Testis (tissue), 3 donors: Measurements from ENCODE around the gene ME1. TPM values are rescaled to one million over a fixed set of nuclear protein-coding genes. Genes with fewer than 3 reads are reported as not detected.

Source experiments
- DNase-seq: peaks from one replicate; pipeline ENCODE4 v3.0.0-alpha.2; 2019
- H3K27ac ChIP-seq, 2 donors: fragments of 200-600 bp; sonication (generic); one replicate each; pipeline ENCODE4 v1.5.1; 2019
- H3K27me3 ChIP-seq: fragments of 200-600 bp; sonication (generic); one replicate; pipeline ENCODE4 v1.5.1; 2019
- H3K36me3 ChIP-seq: fragments of 200-600 bp; sonication (generic); one replicate; pipeline ENCODE4 v1.5.1; 2017; ENCODE audit warnings: low read depth; ENCODE audit errors: missing control alignments
- H3K4me1 ChIP-seq: fragments of 200-600 bp; sonication (generic); one replicate; pipeline ENCODE4 v1.5.1; 2019
- H3K4me3 ChIP-seq, 2 donors: fragments of 200-600 bp; sonication (generic); one replicate each; pipeline ENCODE4 v1.5.1; 2017 to 2019
- H3K9me3 ChIP-seq: fragments of 200-600 bp; sonication (generic); one replicate; pipeline ENCODE4 v1.5.1; 2017
- CTCF ChIP-seq, 3 experiments: fragments of 450-650 bp in 2 of 3; fragments of 200-600 bp in 1 of 3; sonication (generic) in 1 of 3; IDR thresholded peaks; one replicate each; pipeline ENCODE4 v1.5.1; 2016 to 2019; ENCODE audit warnings: antibody characterized with exemption in 3 of 3, mild to moderate bottlenecking in 2 of 3, moderate library complexity in 1 of 3
- POLR2A ChIP-seq: fragments of 450-650 bp; IDR thresholded peaks from one replicate; pipeline ENCODE4 v1.6.1; 2017; ENCODE audit warnings: antibody characterized with exemption, mild to moderate bottlenecking, moderate library complexity
- WGBS, 2 donors: methylation state at CpG; one replicate each; pipeline ENCODE4 v1.1.5; 2018; 5-methylcytosine and 5-hydroxymethylcytosine counted together
- intact Hi-C: fragments of 100-400 bp; cut with DNase I; formaldehyde crosslinking; loops from one replicate; pipeline ENCODE4 v1.15.1; 2023; ENCODE audit warnings: low total_unique reads
- polyA plus RNA-seq: library from polyadenylated mRNA; stranded (reverse); fragments of 350-450 nt; fragmentation: Illumina TruSeq; extraction: RNeasy Lipid Tissue Mini Kit (QIAGEN cat#74804); gene quantifications from one replicate; pipeline ENCODE4 v1.2.3, GENCODE V29; 2014; ENCODE audit warnings: low read depth, low replicate concordance; ENCODE audit not compliant: insufficient read depth
- total RNA-seq, 2 donors: library from RNA; depleted of rRNA; stranded (reverse); fragments of >200 nt; gene quantifications; one replicate each; pipeline ENCODE4 v1.2.3, GENCODE V29; 2016

Gene ME1
- total and polyA plus RNA-seq, 3 donors from 2014 or later: 28.0 to 37.2 (median 32.9) TPM

GRCh38 chr6:83221276-83221675 is 209.6 kb downstream of the ME1 start:
- intact Hi-C loops: no loop called here
- Histone ChIP-seq H3K36me3 (no peaks in the 10 kb centered on the region), H3K27ac (no peak overlapping the region), H3K4me3 (no peak overlapping the region), H3K9me3 (no peaks in the 10 kb centered on the region), H3K4me1 (no peaks in the 10 kb centered on the region), H3K27me3 (no peaks in the 10 kb centered on the region)
- WGBS, 2 donors: 81 to 98% methylated on average over 1 of the region's 1 CpG
- no peak for TF ChIP-seq CTCF (IDR thresholded peaks at IDR 0.05)
- TF ChIP-seq POLR2A: no peak
- no peak for DNase-seq

- no peaks in the 10 kb centered on the region for H3K36me3 ChIP-seq
- H3K4me3 ChIP-seq: no peak overlapping the region
- H3K27me3 ChIP-seq: no peaks in the 10 kb centered on the region
- no peak for DNase-seq
- H3K27ac ChIP-seq: no peak overlapping the region
- H3K9me3 ChIP-seq: no peaks in the 10 kb centered on the region
- TF ChIP-seq POLR2A: no peak
- TF ChIP-seq CTCF (IDR thresholded peaks at IDR 0.05): no peak
- no peaks in the 10 kb centered on the region for H3K4me1 ChIP-seq
- intact Hi-C loops: no loop called here
Observed at GRCh38 chr6:83220121-83220520, 210.7 kb downstream of the ME1 start.

- no peak for DNase-seq
- intact Hi-C loops: loop anchor here (10.0 kb wide), 1 partner anchor 296 kb away; the partner anchor contains the start of gene PRSS35
Observed at GRCh38 chr6:83218646-83219045, 212.2 kb downstream of the ME1 start.

GRCh38 chr6:83216806-83217205 is 214.0 kb downstream of the ME1 start:
- Histone ChIP-seq H3K36me3 (no peaks in the 10 kb centered on the region), H3K27ac (no peak overlapping the region), H3K27me3 (no peaks in the 10 kb centered on the region), H3K4me1 (no peaks in the 10 kb centered on the region), H3K4me3 (no peak overlapping the region), H3K9me3 (no peaks in the 10 kb centered on the region)
- TF ChIP-seq CTCF (IDR thresholded peaks at IDR 0.05) (no peak), POLR2A (no peak)
- intact Hi-C loops: loop anchor here (10.0 kb wide), 1 partner anchor 298 kb away; the partner anchor contains the start of gene PRSS35
- DNase-seq: no peak

More at GRCh38 chr6:83218646-83219045, 212.2 kb downstream of the ME1 start:
- H3K36me3 ChIP-seq: no peaks in the 10 kb centered on the region
- H3K9me3 ChIP-seq: no peaks in the 10 kb centered on the region
- H3K27ac ChIP-seq: no peak overlapping the region
- H3K4me3 ChIP-seq: no peak overlapping the region
- no peaks in the 10 kb centered on the region for H3K4me1 ChIP-seq
- 41 to 62% methylated on average over 3 of the region's 3 CpGs for WGBS, 2 donors
- no peaks in the 10 kb centered on the region for H3K27me3 ChIP-seq
- TF ChIP-seq CTCF (IDR thresholded peaks at IDR 0.05) (no peak), POLR2A (no peak)
